Central memory CD8-positive, alpha-beta T cell (primary cell): ENCODE results near the gene TBX18.

ENCODE experiments used
- ATAC-seq: fragments of 150-1000 bp; cut with Tn5 transposase; replicated peaks from 2 replicates; pipeline ENCODE4 v1.10.0; 2022; ENCODE audit warnings: mild to moderate bottlenecking, moderate FRiP score, moderate number of reproducible peaks; ENCODE audit not compliant: poor library complexity, severe bottlenecking; ENCODE audit errors: extremely low read depth
- DNase-seq, 2 donors: peaks; one replicate each; pipeline ENCODE4 v3.0.0; 2021; ENCODE audit warnings: low spot score in 2 of 2
- H3K27ac Mint-ChIP-seq: one replicate; pipeline ENCODE4 v1.8.0; 2022; ENCODE audit warnings: low read depth, mild to moderate bottlenecking, moderate library complexity, mixed read lengths
- H3K27me3 Mint-ChIP-seq: one replicate; pipeline ENCODE4 v1.8.0; 2022; ENCODE audit warnings: mixed read lengths
- H3K36me3 Mint-ChIP-seq: one replicate; pipeline ENCODE4 v1.8.0; 2022; ENCODE audit warnings: mild to moderate bottlenecking, moderate library complexity, mixed read lengths; ENCODE audit not compliant: insufficient read depth
- H3K4me1 Mint-ChIP-seq: one replicate; pipeline ENCODE4 v1.8.0; 2022; ENCODE audit warnings: mixed read lengths
- H3K4me3 Mint-ChIP-seq: one replicate; pipeline ENCODE4 v1.8.0; 2022; ENCODE audit warnings: mild to moderate bottlenecking, moderate library complexity, mixed read lengths
- H3K9me3 Mint-ChIP-seq: one replicate; pipeline ENCODE4 v1.8.0; 2022; ENCODE audit warnings: mixed read lengths

TBX18 gene

DNA sequence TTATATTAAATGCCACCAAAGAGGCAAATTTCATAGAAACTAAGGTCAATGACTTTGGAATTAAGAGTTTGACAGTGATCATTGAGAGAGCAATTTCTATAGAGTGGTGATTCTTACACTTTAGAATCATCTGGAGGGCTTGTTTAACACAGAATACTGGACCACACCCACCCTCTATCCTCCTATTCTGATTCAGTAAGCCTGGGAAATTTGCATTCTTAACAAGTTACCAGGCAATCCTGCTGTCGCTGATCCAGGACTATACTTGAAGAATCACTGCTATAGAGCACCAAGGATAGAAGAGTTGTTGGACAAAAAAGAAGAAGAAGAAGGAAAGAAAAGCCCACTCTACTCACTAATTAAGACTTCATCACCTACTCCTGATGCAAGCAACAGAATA, 21.3 kb upstream of the TBX18 start:
- Mint-ChIP-seq H3K4me3 (no peak overlapping the region), H3K27ac (no peak overlapping the region), H3K27me3 (no peaks in the 10 kb centered on the region), H3K36me3 (no peaks in the 10 kb centered on the region), H3K4me1 (no peaks in the 10 kb centered on the region), H3K9me3 (peaks cover 4% of the 10 kb centered on the region)
- ATAC-seq: no peak
- no peak for DNase-seq

GRCh38 chr6:84779917-84780316, 15.5 kb upstream of the TBX18 start:
- H3K4me1 Mint-ChIP-seq: no peaks in the 10 kb centered on the region
- H3K9me3 Mint-ChIP-seq: peaks cover 5% of the 10 kb centered on the region

GRCh38 chr6:84779380-84779779, 15.0 kb upstream of the TBX18 start:
- H3K36me3 Mint-ChIP-seq: no peaks in the 10 kb centered on the region
- H3K4me1 Mint-ChIP-seq: no peaks in the 10 kb centered on the region
- ATAC-seq: no peak
- H3K4me3 Mint-ChIP-seq: no peak overlapping the region
- H3K27ac Mint-ChIP-seq: no peak overlapping the region
- H3K9me3 Mint-ChIP-seq: peaks cover 5% of the 10 kb centered on the region
- peaks cover 39% of the 10 kb centered on the region for H3K27me3 Mint-ChIP-seq
- no peak for DNase-seq

More at GRCh38 chr6:84779917-84780316, 15.5 kb upstream of the TBX18 start:
- Mint-ChIP-seq H3K27me3 (peaks cover 38% of the 10 kb centered on the region), H3K36me3 (no peaks in the 10 kb centered on the region), H3K4me3 (no peak overlapping the region), H3K27ac (no peak overlapping the region)
- no peak for ATAC-seq
- no peak for DNase-seq

GRCh38 chr6:84777888-84778287, 13.5 kb upstream of the TBX18 start:
- H3K27me3 Mint-ChIP-seq: peaks cover 52% of the 10 kb centered on the region
- peaks cover 1% of the 10 kb centered on the region for H3K36me3 Mint-ChIP-seq
- peaks cover 5% of the 10 kb centered on the region for H3K9me3 Mint-ChIP-seq
- H3K4me3 Mint-ChIP-seq: no peak overlapping the region
- ATAC-seq (no peak), DNase-seq (no peak)
- no peak overlapping the region for H3K27ac Mint-ChIP-seq
- no peaks in the 10 kb centered on the region for H3K4me1 Mint-ChIP-seq

- DNase-seq (no peak), ATAC-seq (no peak)
- peaks cover 1% of the 10 kb centered on the region for H3K36me3 Mint-ChIP-seq
- peaks cover 67% of the 10 kb centered on the region for H3K27me3 Mint-ChIP-seq
- no peaks in the 10 kb centered on the region for H3K4me1 Mint-ChIP-seq
- H3K4me3 Mint-ChIP-seq: no peak overlapping the region
- no peak overlapping the region for H3K27ac Mint-ChIP-seq
- peaks cover 5% of the 10 kb centered on the region for H3K9me3 Mint-ChIP-seq
These were observed 12.0 kb upstream of the TBX18 start for GRCh38 chr6:84776392-84776791.

DNA sequence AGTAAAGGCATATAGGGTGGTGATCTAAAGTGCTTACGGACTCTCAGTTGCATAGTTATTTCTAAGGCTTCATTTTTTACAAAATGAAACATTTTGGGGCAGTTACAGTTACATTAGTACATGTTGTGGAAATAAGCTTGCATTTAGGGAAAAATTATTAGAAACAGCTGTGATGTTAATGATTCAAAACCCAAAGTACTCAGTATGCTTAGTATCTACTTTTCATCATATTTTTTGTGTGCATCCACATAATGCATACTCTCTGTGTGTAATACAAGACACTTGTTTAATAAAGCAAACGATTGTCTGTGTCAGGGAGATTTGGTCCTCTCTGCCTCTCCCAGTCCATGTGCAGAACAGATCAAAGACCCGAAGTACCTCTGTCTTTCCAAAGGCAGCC, 11.4 kb upstream of the TBX18 start:
- peaks cover 5% of the 10 kb centered on the region for H3K9me3 Mint-ChIP-seq
- DNase-seq (no peak), ATAC-seq (no peak)
- no peak overlapping the region for H3K27ac Mint-ChIP-seq
- no peak overlapping the region for H3K4me3 Mint-ChIP-seq
- peaks cover 72% of the 10 kb centered on the region for H3K27me3 Mint-ChIP-seq
- H3K4me1 Mint-ChIP-seq: no peaks in the 10 kb centered on the region
- peaks cover 1% of the 10 kb centered on the region for H3K36me3 Mint-ChIP-seq

DNA sequence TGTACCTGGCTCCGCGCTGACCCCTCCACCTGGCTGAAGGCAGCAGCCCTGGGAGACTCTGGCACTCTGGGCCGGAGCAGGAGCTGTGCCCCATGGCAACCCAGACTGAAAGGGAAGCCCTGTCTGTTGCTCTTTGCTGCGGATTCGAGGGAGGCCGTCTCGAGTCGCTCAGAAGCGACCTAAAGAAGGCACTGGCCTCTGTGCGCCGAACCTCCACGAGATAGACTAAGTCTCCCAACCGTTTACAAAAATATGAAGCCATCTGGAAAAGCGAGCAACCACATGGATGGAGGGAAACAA, 10.5 kb upstream of the TBX18 start:
- Mint-ChIP-seq H3K27ac (no peak overlapping the region), H3K4me1 (no peaks in the 10 kb centered on the region), H3K27me3 (peaks cover 72% of the 10 kb centered on the region), H3K9me3 (peaks cover 5% of the 10 kb centered on the region), H3K4me3 (no peak overlapping the region), H3K36me3 (peaks cover 1% of the 10 kb centered on the region)
- no peak for DNase-seq
- ATAC-seq: no peak

- Mint-ChIP-seq H3K27me3 (peaks cover 77% of the 10 kb centered on the region), H3K27ac (no peak overlapping the region), H3K36me3 (peaks cover 1% of the 10 kb centered on the region), H3K4me1 (no peaks in the 10 kb centered on the region), H3K9me3 (peaks cover 5% of the 10 kb centered on the region), H3K4me3 (no peak overlapping the region)
- ATAC-seq (no peak), DNase-seq (no peak)
These were observed 10.0 kb upstream of the TBX18 start for GRCh38 chr6:84774157-84774984.

DNA sequence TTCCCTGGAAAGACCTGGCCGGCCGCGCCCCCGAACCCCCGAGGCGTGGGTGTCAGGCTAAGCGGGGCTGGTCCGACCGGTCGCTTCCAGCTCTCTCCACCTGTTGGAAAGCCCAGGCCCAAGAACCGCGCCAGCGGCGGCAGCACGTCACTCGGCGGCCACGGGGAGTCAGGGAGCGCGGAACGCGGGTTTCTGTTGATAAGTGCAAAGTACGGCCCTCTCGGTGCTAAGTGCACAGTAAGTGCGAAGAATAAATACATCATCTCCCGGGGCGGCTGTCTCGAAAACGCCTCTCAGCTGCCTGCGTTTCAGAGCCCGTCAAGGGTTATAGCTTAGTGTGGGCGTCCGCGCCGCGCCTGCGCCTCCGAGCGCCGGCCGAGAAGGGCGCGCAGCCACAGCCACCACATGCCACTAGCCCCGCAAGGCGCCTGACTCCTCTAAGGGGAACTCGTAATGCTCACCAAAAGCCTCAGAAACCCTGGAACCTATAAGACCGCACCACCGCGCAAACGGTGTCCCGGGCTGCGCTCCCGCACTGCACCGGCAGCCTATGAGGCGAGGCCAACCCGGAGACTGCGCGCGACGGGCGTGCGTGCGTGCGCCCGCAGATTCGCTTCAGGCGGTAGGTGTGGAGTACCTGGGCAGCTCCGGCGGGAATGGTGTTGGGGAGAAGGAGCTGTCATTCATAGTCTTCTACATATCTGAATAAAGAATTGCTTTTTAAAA, 9.2 kb upstream of the TBX18 start:
- Mint-ChIP-seq H3K27me3 (peaks cover 83% of the 10 kb centered on the region), H3K36me3 (peaks cover 1% of the 10 kb centered on the region), H3K4me3 (no peak overlapping the region), H3K4me1 (no peaks in the 10 kb centered on the region), H3K27ac (no peak overlapping the region), H3K9me3 (peaks cover 5% of the 10 kb centered on the region)
- DNase-seq: no peak
- ATAC-seq: no peak

- Mint-ChIP-seq H3K27ac (no peak overlapping the region), H3K27me3 (peaks cover 83% of the 10 kb centered on the region), H3K4me1 (no peaks in the 10 kb centered on the region), H3K9me3 (peaks cover 5% of the 10 kb centered on the region), H3K4me3 (no peak overlapping the region), H3K36me3 (peaks cover 1% of the 10 kb centered on the region)
- no peak for DNase-seq
- no peak for ATAC-seq
These were observed 8.7 kb upstream of the TBX18 start for GRCh38 chr6:84773133-84773430.

DNA sequence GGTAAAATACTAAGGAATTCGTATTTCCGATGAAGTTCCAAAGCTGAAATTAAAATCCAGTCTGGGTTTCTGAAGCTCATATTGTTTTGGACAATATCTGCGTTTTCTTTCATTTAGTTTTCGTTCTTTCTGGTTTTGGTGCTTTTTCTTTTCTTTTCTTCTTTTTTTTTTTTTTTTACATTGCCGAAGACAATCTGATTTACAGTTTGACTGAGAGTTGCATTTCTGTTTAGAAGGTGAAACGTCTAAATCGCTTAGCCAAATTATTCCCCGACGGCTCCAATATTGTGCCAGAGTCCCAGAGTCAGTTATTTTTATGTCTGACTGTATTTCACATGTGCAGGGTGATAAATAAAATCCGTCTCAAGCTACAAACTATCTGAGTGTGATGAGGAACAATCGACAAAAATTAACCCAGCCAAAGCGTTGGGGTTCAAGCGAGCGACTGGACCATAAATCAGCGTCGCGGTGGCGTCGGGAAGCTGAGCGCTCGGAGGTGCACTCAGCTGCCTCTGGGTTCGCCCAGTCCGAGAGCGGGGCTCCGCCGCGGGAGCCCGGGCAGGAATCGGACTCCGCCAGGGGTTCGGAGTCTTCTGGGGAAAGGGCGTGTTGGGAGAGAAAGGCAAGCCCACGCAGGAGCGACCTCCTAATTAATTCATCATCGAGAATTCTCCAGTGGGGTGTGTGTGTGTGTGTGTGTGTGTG, 8.2 kb upstream of the TBX18 start:
- Mint-ChIP-seq H3K4me1 (no peaks in the 10 kb centered on the region), H3K4me3 (no peak overlapping the region), H3K36me3 (peaks cover 1% of the 10 kb centered on the region), H3K27me3 (peaks cover 83% of the 10 kb centered on the region), H3K27ac (no peak overlapping the region), H3K9me3 (peaks cover 3% of the 10 kb centered on the region)
- no peak for DNase-seq
- ATAC-seq: no peak

GRCh38 chr6:84771756-84772356, 7.5 kb upstream of the TBX18 start:
- Mint-ChIP-seq H3K27me3 (peaks cover 83% of the 10 kb centered on the region), H3K27ac (no peak overlapping the region)

More at GRCh38 chr6:84771756-84772356, 7.5 kb upstream of the TBX18 start:
- Mint-ChIP-seq H3K4me3 (no peak overlapping the region), H3K4me1 (no peaks in the 10 kb centered on the region), H3K36me3 (peaks cover 1% of the 10 kb centered on the region), H3K9me3 (no peaks in the 10 kb centered on the region)
- DNase-seq (no peak), ATAC-seq (no peak)
